ENCODE measurements around the gene RBMY1F.
"Not testable (repeated sequence)": the region's sequence is repeated elsewhere in the genome, so short reads cannot be mapped to it uniquely, and the experiment has no call there.

Gene RBMY1F

DNA sequence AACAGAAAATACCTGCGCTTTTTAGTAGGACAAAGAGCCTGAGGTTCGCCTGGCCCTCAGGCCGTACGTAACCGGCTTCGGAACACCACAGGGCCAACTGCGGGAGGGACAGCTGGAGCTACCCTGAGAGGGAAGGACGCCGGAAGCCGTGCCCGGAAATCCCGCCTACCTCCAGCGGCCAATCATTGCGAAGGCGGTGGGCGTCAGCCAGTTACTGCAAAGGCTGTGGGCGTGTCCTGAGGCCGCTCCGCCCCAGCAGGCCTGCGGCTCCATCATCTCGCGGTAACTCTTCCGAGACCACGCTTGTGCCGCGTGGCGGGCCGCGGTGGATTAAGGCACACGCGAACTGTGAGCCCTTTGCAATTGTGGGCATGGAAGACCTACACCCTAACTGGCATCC lies at the start of gene RBMY1F:
Gene RBMY1F (minus strand): TSS at position 101 of the 400 bp plus-strand sequence. CDS start 1,954 bp downstream, outside the sequence.
- not testable (repeated sequence) for DNase-seq

DNA sequence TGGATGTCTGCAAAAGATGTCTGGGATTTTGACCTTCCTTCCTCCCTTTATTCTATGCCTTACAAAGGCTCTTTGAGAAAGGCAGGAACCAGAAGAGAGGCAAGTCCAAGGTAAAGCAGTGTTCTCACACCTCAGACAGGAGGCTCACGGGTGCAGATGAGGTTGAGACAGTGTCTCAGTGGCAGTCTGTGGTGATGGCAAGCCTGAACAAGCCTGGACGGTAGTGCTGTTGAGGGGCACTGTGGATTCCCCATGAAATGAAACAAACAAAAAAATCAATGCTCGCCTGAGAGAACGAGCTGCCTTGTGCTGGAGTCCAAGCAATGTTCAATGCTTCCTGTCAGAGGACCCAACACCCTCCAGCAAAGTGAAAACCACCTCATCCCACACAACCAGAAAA lies 31.6 kb downstream of the RBMY1F start:
- DNase-seq: not testable (repeated sequence)

DNA sequence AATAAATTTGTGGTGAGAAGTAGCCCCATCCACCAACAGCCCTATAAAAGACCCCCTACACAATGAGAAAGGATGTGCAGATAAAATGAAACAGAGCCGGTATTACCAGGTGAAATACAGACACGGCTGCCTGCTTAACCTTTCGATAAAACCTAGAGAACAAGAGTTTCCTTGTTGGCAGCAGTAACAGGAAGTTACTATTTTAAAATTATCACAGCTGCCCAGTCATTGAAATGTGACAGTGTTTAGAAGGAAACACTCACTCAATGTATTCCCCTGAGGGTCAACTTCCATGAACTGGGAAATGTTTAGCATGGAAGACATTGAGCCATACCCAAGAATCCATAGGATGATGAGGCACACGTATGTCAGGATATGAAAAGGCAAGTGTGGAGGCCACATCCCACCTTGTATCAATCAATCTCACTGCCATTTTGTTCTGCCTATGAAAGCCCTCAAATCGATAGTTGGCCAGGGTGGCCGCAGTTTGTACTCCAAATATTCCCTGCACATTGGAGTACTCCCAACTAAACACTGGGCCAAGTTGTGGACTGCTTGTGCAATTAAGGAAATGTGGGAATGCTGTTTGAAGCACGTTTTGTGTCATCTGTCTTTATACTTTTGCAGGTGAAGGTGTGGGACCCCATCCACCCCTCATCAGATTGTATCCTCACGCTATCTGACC lies 41.6 kb downstream of the RBMY1F start:
- DNase-seq: not testable (repeated sequence)

DNA sequence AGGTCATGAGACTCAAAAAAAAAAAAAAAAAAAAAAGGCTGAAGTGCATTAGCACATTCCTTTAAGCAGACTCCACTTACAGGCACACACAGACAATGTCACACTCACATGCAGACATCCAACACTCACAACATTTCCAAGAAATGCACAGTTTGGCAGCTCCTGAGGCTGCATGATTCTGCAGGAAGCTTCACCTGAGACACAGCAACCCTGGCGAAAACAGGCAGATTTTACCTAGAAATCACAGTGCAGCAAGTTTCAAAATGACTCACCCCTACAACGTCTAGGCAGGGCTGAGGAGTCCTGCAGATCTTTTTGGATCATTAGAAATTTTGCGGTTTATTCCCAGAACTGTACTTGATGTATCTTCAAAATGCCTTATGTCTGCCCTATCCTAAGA lies 48.0 kb downstream of the RBMY1F start:
- DNase-seq: not testable (repeated sequence)

DNA sequence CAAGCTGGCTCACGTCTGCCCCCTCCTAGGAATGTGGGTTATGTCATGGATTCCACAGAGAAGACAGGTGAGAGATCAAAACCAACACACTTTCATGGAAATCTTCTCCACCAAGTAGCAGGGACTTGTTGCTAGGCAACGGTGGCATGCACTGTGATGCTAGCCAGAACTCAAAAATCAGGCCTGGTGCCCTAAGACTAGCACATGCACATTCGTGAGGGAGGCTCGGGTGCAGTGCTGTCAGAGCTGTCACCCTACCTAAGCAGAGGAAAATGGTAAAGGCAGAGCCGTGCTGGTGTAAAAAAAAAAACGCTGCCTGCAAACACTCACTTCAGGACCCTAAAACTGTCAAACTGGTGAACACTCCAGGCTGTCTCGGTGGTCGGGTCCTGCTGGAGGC lies 52.2 kb downstream of the RBMY1F start:
- not testable (repeated sequence) for DNase-seq

All from CD4-positive, alpha-beta T cell treated with Interleukin-21 for 1 hour (primary cell).